GM12878 (cell line): ENCODE data around the gene HSPA12A.

Source experiments
- ATF3 ChIP-seq: IDR thresholded peaks from 2 replicates; pipeline ENCODE4 v1.6.1; 2011; ENCODE audit warnings: low read depth, mild to moderate bottlenecking, low read length, moderate library complexity, borderline replicate concordance; ENCODE audit errors: extremely low read depth
- CTCF ChIP-seq, 3 experiments: IDR thresholded peaks in 2 of 3; conservative IDR thresholded peaks in 1 of 3; 2 replicates each; pipeline ENCODE4 v1.5.1; 2011; ENCODE audit warnings: low read depth in 3 of 3, low read length in 3 of 3, mild to moderate bottlenecking in 3 of 3, control low read depth in 2 of 3, moderate library complexity in 2 of 3, inconsistent platforms in 1 of 3, mixed read lengths in 1 of 3; ENCODE audit not compliant: control insufficient read depth in 2 of 3, insufficient read depth in 1 of 3; ENCODE audit errors: extremely low read depth in 1 of 3
- EZH2 ChIP-seq: IDR thresholded peaks from 2 replicates; pipeline ENCODE4 v1.6.1; 2012; ENCODE audit warnings: low read depth, mild to moderate bottlenecking, control low read depth, inconsistent platforms, low read length, borderline replicate concordance; ENCODE audit not compliant: control insufficient read depth
- GABPA ChIP-seq: IDR thresholded peaks from 2 replicates; pipeline ENCODE4 v1.6.1; 2014; ENCODE audit warnings: antibody characterized with exemption, low read depth, mild to moderate bottlenecking, inconsistent platforms
- JUNB ChIP-seq: IDR thresholded peaks from 2 replicates; pipeline ENCODE4 v1.6.1; 2016; ENCODE audit warnings: antibody characterized with exemption, mild to moderate bottlenecking

- TF ChIP-seq EZH2 (no peak), JUNB (no peak), ATF3 (no peak), GABPA (no peak), CTCF (IDR thresholded peaks at IDR 0.05 in 2 of 3, conservative IDR thresholded peaks at IDR 0.05 in 1 of 3; ENCODE audit: control insufficient read depth in 2 of 3, extremely low read depth in 1 of 3, insufficient read depth in 1 of 3, low read depth in 3 of 3, low read length in 3 of 3) (no peak)
Measured at GRCh38 chr10:116683166-116683565, 59.2 kb downstream of the HSPA12A start.
